Left renal pelvis (tissue), 4 donors: ENCODE data around the gene LRMDA. TPM values are rescaled to one million over a fixed set of nuclear protein-coding genes. Genes with fewer than 3 reads are reported as not detected.

Experiments
- DNase-seq, 4 donors: peaks; one replicate each; pipeline ENCODE4 v3.0.0-alpha.2; 2013; ENCODE audit warnings: low read depth in 4 of 4, low spot score in 3 of 4
- polyA plus RNA-seq, 4 donors: library from polyadenylated mRNA; unstranded; fragments of 120-200 nt; gene quantifications; one replicate each; pipeline ENCODE4 v1.2.1, GENCODE V29; 2013; ENCODE audit not compliant: insufficient read length in 4 of 4

Gene LRMDA
- polyA plus RNA-seq, 4 donors = 7.8 to 23.9 (median 16.5) TPM

DNA sequence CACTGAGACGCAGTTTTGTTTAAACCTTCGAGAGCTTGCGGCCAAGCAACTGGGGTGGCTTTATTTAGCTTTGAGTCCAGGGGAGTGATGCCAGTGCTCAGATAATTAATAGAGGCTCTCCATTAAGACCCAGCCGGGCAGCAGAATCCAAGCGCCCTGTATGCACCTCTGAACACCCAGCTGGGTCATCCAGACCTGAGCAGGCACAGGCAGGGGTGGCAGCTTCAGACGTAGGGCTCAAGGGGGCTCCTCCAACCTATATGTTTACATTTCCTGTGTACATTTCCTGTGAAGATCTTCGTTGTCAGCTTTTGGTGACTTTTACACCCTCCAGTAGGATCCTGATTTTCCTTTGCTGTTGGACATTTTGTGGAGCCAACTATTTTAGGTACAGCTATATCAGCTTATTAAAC is 719.5 kb downstream of the LRMDA start:
- no peak for DNase-seq

DNA sequence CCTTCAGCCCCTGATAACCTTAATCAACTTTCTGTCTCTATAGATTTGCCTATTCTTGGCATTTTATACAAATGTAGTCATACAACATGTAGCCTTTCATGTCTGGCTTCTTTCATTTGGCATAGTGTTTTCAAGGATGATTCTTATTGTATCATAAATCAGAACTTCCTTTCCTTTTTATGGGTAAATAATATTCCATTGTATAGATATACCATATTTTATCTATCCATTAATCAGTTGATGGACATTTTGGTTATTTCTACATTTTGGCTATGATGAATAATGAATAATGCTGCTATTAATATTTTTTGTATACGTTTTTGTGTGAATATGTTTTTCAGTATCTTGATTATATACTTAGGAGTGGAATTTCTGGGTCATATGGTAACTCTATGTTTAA is 720.8 kb downstream of the LRMDA start:
- no peak for DNase-seq

DNA sequence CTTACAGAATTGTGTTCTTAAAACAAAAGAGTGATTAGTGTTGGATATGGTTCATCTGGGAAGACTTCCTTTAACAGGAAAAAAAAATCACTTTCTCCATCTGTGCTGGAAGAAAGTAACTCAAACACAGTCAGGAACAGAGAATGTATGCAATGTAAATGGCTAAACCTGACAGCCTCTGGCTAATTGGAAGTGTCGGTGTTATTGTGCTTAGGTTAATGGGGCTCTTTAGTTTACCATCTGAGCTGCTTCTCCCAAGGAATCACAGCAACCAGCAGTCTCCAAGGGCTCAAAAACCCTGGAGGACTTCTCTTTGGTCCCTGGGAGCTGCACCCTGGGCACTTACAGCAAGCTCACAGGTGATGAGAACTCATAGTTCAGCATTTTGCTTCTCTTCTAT is 724.5 kb downstream of the LRMDA start:
- no peak for DNase-seq

DNA sequence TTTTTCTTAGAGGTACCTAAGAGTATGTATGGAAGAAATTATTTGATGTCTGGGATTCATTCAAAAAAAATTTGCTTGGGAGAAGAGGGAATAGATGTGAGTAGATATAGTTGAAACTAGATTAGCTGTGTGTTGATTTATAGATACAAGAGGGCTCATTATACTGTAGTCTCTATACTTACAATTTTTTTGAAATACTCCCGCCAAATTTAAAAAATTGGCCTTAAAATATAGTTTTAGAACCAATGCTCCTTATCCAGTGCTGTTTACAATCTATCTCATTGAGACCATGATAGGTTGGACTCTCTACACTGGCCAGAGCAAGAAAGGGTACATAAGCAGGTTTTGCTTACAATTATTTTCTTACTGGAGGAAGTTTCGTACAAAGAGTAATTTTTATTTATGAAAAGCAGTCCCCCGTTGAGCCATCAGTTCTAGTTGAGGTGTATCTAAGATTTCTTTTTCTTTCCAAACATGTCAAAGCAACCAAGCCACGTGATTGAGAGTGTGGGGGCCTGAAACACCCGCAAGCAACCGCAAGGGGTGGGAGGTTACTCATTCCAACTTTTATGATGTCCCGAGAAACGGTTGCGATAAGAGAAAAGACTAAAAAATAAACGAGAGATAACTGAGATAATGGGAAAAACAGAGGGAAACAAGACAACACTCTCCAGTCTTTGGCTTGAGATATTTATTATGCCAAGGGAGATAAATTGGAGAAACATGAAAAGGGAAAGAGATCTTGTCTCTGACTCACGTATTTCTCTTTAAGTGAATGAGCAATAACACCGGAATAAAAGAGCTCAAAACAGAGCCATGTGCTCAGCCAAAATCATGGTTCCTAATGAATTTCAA is 729.2 kb downstream of the LRMDA start:
- no peak for DNase-seq

DNA sequence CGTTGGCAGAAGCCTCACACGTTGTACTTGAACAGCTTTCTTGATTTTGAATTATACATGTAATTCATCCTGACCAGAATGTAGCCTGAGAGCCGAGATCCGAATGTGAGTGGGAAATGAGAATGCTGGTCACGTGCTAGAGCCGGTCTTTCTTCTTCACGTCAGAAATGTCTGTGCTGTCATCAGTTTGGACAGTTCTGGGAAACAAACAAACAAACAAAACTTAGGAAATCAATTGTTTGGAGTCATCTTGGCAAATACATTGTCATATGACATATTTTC is 729.8 kb downstream of the LRMDA start:
- no peak for DNase-seq

DNA sequence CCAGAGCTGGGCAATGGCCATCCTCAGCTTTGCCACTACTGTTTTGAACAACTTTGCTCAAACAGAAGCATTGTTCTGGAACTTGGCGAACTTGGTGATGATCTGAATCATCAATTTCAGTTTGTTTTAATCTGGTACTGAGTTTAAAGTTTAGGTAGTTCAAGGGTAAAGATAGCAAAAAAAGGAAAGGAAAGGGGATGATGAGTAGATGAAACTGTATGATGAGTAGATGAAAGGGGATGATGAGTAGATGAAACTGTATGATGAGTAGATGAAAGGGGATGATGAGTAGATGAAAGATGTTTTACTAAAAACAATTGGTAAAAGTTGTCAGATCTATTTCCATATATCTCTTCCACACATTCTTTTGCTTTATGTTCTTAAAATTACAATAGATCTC is 737.0 kb downstream of the LRMDA start:
- no peak for DNase-seq

DNA sequence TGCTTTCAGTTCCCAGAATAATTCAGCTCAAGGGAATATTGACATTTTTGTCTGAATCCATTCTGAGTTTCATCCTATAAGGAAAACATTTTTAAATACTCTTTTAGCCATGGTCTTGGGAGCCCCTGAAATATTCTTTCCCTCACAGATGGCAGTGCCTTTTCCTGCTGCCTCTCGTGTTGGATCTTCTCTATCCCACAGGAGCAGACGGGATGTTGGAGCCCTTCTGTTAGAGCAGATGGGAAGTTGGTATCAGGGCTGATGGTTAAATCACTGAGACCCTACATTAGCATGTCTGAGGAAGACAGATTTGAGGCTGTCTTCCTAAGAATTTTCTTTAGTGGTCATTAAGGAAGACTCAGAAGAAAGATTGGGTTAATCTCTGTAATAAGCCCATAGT is 737.8 kb downstream of the LRMDA start:
- DNase-seq = no peak

DNA sequence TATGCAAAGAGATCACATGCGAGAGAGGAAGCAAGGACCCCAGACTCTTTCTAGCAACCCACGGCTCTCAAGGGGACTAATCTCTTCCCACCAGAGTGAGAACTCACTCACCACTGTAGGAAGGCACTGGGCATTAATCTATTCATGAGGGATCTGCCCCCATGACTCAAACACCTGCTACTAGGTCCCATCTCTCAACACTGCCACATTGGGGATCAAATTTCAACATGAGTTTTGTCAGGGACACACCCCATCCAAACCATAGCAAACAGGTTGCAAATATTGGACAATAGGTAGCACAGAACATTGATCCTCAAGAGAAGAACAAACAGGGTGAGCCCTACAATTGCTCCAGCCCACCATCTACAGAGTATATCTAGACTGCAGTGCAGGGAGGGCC is 740.6 kb downstream of the LRMDA start:
- no peak for DNase-seq

DNA sequence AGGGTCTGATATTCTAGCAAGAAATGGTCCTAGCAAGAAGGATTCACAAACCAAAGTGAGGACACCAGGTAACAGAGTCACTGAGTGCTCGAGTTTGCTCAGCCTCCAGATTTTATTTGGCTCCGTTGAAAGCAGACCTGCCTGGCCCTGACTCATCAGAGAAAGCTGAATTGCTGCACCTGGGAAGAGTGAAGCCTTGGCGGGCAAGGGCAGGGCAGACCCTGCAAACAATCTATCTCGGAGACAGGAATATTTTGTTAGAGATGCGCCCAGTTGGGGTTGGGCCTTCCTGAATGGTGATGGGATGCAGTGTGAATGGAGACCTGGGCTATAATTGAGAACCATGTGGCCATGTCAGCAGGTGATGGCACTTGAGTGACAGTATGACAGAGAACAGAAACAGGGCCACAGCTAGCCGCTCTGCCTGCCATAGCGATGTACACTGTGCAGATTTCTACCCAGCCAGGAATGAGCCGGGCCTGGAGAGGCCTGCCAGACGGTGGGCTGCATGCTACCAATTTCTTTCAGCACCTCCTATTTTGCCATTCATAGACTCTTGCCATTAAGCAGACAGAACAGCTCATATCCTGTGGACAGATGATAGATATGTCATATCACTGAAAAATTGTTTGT is 744.2 kb downstream of the LRMDA start:
- no peak for DNase-seq

DNA sequence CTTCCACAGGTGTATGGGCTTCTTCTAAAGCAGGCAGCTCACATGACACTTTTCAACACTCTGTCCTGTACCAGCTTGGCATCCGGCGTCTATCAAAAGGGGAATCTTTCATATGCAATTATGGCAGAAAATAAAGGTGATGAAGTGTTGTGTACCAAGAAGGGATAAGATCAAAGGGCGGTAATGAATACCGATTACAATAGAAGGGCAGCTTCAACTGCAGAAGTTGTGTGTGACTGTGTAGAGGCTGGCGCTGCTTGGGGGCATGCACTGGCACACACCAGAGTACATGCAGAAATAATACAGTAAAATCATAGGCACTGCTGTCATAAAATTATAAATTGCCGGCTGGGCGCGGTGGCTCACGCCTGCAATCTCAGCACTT is 744.7 kb downstream of the LRMDA start:
- no peak for DNase-seq

DNA sequence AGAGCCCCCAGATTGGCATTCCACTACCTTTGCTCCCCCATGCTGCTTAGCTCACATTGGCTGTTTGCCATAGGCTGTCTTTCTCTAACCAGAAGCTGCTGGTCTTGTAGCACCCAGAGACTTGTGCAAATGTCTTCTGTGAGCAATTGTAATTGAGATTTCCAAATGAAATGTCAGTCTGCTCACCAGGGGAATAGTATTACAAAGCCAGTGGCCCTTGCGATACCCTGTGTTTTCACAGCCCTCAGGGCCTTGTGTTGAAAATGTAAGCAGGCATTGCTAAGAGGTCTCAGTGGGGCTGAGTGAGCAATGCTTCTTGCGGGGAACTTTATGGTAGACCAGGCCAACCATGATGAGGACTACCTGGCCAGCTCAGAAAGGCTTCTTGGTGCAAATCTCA is 746.5 kb downstream of the LRMDA start:
- no peak for DNase-seq

DNA sequence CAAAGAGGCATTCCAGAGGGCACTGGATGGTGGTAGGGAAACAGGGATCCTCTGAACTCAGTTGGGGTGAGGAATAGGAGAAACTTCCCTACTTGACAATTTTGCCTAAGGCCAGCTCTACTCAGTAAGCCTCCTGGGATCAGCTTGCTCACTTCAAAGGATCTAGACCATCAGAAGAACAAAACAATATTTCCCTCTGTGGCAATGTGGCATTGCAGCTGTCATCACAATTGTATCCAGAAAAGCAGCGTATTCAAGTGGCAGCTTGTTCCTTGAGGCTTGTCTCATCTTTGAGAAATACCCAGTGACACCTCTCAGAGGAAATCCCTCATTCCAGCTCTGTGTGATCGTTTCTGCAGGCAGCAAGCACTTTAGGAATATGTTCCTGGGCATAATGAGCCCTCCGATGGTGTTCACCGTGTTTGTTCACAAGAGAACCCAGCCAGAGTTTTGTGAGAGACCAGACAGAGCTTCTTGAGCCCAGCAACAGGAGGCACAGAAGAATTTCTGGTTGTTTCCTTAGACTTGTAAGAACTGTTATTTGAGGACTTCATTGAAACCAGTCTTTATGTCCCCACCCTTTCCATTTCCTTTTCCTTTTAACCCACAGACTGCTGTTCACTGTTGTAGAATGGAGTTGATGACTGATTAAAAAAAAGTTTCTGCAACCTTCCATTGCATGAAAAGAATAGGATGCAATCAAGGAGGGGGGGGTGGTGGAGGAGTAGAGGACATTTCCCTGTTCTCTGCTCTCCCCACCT is 747.3 kb downstream of the LRMDA start:
- no peak for DNase-seq

DNA sequence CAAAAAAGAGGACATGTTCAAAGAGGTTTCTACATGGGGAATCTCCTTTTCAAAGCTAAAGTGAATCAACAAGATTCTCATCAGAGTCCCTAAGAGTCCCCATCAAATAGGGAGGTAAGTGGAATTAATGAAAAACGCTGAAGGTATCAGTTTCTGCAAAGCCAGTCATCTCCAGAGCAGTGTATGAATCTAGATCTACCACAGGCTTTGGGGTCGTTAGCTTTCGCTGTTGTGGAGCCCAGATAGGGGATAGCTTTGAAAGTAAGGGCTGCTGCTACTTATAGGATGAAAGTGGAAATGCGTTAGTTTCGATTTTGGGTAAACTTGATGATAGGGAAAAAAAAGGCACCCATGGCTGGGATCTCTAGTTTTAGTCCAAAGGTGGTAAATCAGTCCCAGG is 748.4 kb downstream of the LRMDA start:
- no peak for DNase-seq

DNA sequence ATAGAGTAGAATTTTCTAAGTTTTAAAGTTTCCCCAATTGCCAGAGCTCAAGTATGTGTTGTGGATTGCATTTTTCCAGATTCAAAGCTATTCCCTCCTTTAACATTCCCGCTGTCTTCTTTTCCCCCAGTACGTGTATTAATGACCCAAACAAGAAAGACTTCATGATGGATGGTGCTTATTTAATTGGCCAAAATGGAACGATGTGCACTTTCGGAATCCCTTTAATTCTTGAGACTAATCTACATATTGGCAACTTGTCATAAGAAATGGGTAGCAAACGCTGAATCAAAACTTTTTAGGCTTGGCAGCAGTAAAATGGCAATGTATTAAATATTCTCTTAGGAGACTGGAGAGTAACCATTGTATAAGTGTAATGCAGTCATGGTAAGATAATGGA is 753.2 kb downstream of the LRMDA start:
- DNase-seq = no peak

DNA sequence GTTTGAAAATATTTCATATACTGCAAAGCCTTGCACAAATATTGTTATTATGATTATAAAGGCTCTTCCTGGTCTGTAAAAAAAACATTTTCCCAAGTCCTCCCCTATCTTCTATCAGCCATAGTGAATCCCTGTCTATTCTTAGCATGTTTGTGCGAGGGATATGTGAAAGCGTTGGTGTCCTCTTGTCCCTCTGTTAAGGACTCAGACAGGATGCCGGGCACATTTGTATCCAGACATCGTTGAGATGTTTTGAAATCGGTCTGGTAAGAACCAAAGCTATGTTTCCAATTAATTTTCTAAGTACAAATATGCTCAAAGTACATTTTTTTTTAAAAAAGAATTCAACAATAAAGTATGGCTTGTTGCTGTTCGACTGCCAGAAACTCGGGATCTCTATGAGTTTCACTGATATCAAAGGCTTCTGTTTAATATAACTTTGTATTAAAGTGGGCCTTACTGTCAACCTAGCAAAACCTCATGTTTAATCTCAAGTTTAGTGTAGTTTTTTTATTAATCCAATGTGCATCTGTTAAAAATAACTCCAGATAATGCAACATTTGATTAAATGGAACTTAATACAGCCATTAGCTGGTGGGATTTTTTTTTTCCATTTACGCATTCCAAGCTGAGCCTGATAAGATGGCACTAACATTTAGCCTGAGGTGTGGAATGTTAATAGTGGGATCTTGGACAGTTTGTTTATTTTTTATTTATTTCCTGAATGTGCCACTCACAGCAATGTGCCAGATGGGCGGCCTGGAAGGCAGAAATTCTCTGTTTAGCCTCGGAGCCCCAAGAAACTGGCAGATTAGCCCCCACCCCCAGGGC is 754.3 kb downstream of the LRMDA start:
- DNase-seq = no peak

DNA sequence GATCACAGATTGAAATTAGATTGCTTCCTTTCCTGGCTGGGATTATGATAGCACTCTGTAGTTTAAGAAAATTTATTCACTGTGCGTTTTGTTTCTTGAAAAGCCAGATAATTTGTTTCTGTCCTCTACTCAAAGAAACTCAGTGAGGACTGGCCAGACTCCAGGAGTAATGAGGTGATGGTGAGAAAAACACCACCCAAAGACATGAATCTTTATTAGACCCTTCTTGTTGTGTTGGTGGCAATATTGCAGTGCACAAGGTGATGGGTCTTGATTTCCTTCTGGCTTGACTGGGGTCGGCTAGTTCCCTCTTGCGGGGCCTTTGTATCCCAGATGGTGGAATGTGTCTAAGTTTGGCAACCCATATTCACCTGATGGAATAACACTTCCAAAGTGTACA is 756.8 kb downstream of the LRMDA start:
- DNase-seq = no peak

DNA sequence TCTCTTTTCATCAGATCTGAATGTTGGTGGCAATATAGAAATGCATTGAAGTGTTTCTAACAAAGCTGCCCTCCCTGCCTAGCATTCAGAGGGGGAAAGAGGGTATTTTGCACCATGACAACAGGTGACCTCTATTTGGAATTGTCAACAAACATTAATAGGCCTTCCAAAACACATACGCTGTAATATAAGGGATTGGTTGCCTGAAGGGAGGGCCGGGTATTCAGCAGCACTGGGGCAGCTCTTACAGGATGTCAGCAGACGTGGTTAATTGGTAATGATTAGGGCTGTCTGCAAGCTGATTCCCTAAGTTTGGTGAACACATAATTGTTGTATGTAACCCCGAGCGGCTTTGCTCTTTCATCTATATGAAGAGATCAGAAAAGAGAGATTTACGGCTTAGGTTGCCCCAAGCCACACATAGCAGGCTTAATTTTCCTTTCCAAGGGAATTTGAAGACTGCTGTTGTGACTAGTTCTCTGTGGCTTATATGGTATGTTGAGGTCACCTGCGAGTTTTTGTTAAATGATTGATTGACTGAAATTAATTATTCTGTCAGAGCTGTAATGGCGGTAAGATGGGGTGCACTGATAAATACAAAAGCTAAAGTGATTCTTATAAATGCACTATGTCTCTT is 759.3 kb downstream of the LRMDA start:
- no peak for DNase-seq

DNA sequence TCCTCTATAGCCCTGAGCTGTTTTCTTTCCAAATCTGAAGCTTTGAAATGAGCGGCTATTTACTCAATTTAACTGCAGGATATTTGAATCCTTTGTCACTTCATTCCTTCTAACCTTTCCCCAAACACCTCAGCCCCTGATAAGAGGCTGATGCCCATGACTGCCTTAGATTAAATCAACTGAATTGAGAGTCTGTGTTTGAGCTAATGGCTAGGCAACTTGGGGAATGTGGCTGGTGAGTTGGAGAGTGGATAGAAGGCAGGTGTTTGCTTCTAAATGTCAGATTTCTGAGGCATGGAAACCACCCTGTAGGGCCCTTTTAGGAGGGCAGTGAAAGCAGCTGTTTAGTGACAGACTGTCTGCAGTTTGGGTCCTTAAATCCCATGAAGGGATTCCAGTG is 759.9 kb downstream of the LRMDA start:
- DNase-seq = no peak

DNA sequence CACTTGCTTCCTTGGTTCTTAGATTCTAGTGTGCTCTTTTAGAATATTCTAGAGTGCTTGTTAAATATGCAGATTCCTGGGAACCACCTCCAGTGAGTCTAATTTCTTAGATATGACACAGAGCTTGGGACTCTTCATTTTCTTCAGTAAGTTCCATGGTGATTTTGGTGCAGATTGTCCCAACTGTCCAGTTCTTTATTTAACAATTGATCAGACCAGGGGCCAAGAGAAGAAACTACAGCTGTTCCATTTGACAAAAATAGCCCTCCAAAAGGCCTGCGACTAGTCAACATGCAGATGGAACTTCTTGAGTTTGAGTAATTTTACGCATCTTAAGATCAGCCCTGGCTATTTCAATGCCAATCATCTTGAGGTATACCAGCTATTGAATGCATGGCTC is 760.7 kb downstream of the LRMDA start:
- DNase-seq = no peak

DNA sequence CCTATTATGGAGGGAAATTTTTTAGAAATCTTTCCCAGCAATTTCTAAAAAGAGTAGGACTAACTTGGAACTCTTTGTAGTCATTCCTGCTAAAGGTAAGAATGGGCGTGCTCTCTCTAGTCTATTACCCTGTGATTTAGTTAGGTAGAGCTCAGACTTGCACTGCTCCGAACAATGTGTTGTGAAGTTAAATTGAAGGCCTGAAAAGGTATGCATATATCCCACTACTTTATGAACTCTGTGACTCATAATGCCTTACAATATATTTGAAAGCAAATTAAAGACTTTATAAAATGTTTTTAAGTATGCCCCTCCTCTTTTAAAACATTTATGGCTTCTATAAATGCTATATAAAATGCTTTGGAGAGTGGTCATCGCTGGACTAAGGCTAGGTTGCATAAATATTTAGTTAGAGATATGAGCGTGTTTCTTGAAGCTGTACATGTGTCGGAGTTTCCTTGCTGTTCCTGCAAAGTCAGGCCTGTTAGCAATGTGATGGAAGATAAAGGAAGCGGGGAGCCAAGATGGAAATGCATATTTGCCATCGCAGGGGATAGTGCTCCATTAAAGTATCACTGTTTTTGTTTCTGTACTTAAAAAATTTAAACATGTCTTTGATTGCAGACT is 761.4 kb downstream of the LRMDA start:
- DNase-seq = no peak
